ENCODE results near the gene LRRTM4.

GRCh38 chr2:77479395-77479794 lies 42.8 kb downstream of the LRRTM4 start:
- TF ChIP-seq POLR2A (IDR thresholded peaks at IDR 0.05) (no peak), CTCF (IDR thresholded peaks at IDR 0.05) (no peak)

Data from lower leg skin (tissue), 3 donors.